ENCODE measurements around the gene LHX6.

DNA sequence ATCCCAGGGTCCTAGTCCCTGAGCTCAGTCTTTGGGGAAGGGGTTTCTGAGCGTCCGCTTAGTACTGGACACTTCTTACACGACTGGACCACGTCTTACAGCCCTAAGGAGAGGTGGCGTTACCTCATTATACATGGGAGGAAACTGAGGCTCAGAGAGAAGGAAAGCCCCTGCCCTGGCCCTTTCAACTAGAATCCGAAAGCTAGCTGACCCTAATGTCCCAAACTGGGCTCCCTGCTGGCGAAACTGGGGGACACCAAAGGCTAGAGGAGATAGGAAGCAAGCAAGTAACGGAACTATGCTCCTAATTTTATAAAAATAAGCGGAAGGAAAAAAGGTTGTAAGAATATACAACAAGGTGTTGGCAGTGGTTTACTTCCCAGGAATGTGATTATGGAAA is 14.2 kb downstream of the LHX6 start:
- TF ChIP-seq CTCF (conservative IDR thresholded peaks at IDR 0.05; ENCODE audit: low read depth, low read length) (no peak), POLR2A (IDR thresholded peaks at IDR 0.05; ENCODE audit: low read depth, low read length) (no peak), CEBPB (IDR thresholded peaks at IDR 0.05; ENCODE audit: low read depth, low read length) (no peak), FOS (IDR thresholded peaks at IDR 0.05; ENCODE audit: low read depth, low read length) (no peak), RAD21 (IDR thresholded peaks at IDR 0.05; ENCODE audit: low read length) (no peak), MAZ (IDR thresholded peaks at IDR 0.05; ENCODE audit: borderline replicate concordance, low read depth, low read length) (no peak), RCOR1 (IDR thresholded peaks at IDR 0.05; ENCODE audit: insufficient replicate concordance, low read length) (no peak), MXI1 (IDR thresholded peaks at IDR 0.05; ENCODE audit: borderline replicate concordance, low read depth, low read length) (no peak), SMC3 (IDR thresholded peaks at IDR 0.05; ENCODE audit: low read depth, low read length) (no peak), NFE2L2 (IDR thresholded peaks at IDR 0.05; ENCODE audit: low read depth, low read length) (no peak)
- TF ChIP-seq, protein P1, sequence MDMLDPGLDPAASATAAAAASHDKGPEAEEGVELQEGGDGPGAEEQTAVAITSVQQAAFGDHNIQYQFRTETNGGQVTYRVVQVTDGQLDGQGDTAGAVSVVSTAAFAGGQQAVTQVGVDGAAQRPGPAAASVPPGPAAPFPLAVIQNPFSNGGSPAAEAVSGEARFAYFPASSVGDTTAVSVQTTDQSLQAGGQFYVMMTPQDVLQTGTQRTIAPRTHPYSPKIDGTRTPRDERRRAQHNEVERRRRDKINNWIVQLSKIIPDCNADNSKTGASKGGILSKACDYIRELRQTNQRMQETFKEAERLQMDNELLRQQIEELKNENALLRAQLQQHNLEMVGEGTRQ (IDR thresholded peaks at IDR 0.05; ENCODE audit: low read depth, low read length) = no peak
- TF ChIP-seq, protein P2, sequence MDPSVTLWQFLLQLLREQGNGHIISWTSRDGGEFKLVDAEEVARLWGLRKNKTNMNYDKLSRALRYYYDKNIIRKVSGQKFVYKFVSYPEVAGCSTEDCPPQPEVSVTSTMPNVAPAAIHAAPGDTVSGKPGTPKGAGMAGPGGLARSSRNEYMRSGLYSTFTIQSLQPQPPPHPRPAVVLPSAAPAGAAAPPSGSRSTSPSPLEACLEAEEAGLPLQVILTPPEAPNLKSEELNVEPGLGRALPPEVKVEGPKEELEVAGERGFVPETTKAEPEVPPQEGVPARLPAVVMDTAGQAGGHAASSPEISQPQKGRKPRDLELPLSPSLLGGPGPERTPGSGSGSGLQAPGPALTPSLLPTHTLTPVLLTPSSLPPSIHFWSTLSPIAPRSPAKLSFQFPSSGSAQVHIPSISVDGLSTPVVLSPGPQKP (IDR thresholded peaks at IDR 0.05; ENCODE audit: borderline replicate concordance, low read depth, low read length) = no peak
